HG03135 (cell line): Measurements from ENCODE around the gene IQUB.
"Not testable (repeated sequence)": the region's sequence is repeated elsewhere in the genome, so short reads cannot be mapped to it uniquely, and the experiment has no call there.

ENCODE experiments used
- ATAC-seq: cut with Tn5 transposase; IDR thresholded peaks from one replicate; pipeline ENCODE4 v1.9.1; 2021; ENCODE audit warnings: mild to moderate bottlenecking, moderate library complexity; ENCODE audit not compliant: unreplicated experiment

Gene IQUB

DNA sequence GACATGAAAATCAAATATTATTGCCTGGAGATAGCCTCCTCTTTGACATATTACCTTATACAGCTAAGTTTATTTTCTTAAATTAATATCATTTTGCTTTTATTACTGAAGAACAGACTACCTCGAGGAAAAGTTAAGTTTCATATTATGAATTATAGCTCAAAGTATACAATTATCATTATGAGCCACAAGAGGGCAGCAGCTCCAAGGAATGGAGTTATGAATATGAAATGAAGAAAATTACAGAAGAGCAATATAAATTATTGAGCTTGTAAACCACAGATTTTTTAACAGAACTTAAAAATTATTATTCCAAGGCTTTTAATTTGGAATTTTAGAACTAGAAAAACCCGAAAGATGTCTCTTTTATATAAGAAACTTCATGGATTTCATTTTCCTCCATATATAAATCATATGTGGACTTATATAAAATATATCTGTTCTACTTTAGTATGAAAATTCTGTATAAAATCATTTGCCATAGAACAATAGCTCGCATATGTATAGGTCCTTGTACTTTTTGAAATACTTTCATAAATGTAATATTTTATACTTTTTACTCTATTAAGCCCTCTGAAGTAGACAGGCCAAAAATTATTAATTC is 40.1 kb downstream of the IQUB start:
- ATAC-seq: peak; percentile 60

DNA sequence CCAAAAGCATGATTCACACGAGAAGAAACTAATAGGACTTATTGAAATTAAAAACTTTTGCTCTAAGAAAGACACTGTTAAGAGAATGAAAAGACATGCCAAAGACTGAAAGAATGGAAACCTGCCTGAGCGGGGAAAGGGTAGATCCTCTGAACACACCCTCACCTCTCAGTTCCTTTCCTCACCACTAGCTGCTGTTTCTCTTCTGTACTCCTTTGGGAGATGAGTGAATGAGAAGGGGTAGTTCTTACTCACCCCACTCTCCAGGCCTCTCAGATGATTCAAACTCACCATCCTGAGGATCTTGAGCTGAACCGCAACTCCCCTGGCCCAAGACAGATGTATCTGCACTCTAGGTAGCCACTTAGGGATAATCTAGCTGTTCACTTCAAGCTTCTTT is 41.9 kb downstream of the IQUB start:
- peak; percentile 79 for ATAC-seq

DNA sequence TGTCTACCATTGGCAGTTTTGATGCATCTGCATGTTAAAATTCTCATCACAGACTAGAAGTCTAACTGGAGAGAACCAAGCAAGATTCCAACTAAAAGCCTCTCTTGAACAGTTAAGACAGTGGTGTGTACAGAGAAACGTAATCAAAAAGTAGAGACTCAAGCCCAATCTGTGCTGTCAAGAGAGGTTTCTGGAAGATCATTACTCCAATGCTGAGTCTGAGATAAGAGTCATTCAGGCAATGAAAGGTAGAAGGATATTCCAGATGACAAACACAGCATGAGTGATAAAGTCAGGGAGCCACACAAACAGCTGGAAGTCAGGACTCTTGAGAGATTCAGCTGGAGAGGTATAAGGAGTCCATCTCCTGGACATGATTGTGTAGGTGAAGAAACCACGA is 48.7 kb downstream of the IQUB start:
- ATAC-seq: no peak

DNA sequence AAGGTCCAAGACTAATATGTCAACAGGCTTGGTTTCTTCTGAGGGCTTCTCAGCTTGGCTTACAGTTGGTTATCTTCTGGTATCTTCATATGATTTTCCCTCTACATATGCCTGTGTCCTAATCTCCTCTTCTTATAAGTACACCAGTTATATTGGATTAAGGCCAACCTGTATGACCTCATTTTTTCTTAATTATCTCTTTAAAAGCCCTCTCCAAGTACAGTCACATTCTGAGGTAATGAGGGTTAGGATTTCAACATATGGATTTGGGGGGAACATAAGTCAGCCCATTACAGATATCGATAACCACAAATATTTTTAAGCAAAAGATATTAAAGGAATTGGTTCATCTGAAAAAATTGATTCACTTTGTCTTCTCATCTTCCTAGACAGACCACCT is 49.2 kb downstream of the IQUB start:
- no peak for ATAC-seq

DNA sequence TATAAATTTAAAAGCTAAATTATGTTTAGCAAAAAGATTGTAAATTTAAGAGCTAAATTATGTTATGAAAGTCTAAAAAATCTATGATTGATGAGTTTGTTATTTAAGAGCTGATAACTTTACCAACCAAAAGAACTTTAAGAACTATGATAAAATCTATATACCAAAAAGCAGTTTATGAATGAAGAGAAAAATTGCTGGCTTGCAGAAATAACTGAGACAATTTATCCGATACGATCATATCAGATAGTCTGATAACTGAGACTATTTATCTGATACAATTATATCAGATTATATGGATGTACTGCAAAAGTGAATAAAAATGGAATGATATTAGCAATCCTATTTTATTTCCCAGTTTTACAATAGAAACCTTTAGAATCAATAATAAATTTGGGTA is 50.2 kb downstream of the IQUB start:
- ATAC-seq: no peak

DNA sequence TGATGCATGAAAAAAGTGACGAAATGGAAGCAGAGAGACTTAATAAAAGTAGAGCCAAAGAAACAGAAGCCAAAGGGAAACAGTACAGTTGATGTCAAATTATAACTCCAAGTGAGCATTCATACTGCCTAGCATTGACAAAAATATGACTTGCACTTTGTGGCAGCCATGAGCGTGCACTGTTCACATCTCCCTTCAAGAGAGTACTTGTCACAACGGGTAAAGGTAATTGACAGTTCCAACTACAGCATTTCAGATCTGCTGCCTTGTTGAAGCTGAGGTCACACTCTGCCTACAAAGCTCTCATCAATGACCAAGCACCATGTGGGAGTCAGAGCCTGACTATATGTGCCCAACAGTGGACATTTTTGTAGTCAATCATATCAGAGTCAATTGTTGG is 54.3 kb downstream of the IQUB start:
- ATAC-seq: no peak

DNA sequence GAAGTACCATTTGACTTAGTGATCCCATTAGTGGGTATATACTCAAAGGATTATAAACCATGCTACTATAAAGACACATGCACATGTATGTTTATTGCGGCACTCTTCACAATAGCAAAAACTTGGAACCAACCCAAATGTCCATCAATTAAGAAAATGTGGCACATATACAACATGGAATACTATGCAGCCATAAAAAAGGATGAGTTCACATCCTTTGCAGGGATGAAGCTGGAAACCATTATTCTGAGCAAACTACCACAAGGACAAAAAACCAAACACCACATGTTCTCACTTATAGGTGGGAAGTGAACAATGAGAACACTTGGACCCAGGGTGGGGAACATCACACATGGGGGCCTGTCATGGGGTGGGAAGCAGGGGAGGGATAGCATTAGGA is 56.3 kb downstream of the IQUB start:
- not testable (repeated sequence) for ATAC-seq

DNA sequence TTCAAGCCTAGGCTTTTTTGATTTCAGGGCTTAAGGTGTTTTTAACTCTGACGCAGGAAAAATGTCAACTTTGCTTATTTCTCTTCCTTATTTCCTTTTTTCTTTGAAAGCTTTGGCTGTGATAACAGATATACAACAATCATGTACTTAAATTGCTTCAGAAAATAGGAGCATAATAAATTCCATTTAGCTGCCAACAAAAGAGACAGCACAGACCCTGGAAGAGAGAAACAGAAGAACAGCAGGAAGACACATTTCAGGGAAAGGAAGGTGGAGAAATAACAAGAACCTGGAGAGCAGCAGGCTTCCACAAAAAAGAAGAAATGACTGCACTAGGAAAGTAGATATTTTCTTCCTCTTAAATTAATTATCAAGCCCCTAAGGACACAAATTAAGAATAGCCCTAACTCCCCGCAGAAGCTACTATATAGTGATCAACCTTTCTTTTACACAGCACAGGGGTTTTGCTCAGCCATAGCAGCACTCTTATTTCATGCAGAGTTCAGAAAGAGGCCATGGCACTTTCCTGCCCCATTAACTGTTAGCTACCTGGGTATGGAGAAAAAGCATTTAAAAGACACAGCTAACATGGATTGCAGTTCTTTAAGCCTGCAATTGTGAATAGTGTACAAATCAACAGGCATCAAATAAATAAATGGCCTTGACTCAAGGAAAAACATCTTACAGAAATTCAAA is 61.5 kb downstream of the IQUB start:
- ATAC-seq: no peak

DNA sequence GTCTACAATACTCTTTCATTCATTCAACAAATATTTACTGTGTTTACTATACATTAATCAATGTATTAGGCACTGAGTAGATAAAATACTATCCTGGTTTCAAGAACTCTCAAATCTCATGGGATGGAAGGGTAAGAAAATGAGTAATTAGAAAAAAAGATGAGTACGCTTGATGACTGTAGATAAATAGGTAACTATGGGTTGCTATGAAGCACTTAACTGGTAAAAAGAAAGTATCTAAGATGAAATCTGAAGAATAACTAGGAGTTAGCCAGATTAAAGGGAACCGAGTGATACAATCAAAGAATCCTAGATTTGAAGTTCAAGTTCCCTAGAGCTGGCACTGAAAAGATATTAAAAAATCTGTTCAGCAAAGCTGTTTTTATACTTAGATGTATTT is 62.1 kb downstream of the IQUB start:
- ATAC-seq: no peak

DNA sequence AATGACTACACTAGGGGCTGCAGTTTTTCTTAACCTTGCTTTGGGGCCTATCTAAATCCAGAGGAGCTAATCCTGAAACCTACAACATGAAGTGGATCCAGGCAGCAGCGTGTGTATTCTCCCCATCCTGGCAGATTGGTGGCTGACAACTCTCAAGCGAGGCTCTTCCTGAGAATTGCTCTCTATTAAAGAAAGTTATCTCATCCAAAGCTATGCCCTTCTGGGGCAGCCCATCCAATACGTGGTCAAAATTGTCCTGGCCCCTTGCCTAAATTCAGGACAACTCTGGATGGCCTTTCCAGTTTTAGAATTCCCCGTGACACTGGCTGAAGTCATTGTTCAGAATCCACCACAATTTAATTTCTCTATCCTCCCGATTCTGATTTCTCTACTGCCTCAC is 66.1 kb downstream of the IQUB start:
- ATAC-seq: no peak

DNA sequence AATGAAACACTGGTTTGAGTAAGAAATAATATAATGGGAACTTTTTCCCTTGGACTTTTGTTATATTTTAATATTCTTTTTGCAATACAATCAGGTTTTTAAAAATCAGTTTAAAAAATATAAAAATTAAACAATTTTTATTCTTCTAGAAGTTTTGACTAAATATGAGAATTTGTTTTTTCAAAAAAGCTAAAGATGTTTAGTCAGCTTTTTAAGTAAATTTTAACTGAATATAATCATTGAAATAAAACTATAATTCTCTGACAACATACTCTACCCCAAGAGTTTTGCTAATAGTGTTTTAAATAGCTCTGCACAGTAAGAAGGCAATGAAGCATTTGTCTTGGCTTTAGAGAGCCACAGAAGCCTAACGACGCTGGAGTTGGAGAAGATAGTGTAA is 70.5 kb downstream of the IQUB start:
- ATAC-seq: no peak

DNA sequence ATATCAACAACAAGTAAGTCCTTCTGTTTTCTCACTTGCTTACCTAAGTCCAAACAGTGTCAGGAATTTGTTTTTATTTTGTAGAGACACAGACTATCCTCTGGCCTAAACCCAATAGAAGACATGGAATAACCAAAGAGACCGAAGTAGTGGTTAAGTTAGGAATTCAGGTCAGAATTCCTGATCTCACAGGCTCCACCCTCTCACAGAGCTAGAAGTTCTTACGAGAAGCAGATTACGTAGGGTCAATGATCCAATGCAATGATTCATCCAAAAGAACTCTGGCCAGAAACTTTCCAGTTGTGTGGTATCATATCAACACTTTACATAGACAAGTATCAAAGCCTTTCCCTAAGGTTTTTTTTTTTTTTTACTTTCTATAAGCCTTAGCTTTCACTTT is 73.8 kb downstream of the IQUB start:
- no peak for ATAC-seq

DNA sequence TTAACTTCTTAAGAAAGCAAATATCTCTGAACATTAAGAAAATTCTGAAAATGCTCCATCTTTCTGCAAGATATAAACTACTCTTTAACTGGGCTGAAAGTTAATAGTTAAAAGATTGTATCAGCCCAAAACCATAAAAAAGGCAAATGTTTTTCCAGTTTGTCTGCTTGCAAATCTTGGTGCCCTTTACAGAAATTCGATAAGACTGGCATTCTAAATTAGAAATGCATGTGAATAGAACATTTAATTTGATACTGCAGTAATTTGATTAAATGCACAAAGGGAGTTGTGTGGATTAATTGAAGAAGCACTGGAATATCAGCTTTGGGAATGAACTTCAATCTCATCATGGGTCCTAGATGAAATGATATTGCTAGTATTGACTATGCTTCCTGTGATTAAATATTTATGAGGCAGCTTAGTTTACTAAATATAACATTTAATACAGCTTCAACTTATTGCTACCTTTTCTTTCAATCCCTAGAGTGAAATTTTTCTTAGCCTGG is 78.4 kb downstream of the IQUB start:
- no peak for ATAC-seq

DNA sequence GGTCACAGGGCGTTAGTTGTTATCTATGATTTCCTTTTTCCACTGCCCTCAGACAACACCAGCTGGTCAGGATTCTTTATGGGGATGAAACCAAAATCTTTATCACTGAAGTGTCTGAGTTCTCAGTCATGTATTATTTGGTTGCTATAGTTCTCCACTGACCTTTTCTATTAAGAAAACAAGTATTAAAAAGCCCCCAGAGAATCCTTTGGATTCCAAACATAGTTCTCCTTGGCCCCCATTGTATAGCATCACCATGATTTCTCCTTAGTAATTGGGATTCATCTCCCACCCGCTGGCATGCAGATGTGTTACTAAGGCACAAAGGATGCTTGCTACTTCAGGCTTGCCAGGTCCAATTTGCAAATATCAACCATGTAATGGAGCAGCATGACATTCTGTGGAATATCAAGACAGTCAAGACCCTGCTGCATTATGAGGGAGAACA is 94.3 kb downstream of the IQUB start:
- ATAC-seq: no peak

DNA sequence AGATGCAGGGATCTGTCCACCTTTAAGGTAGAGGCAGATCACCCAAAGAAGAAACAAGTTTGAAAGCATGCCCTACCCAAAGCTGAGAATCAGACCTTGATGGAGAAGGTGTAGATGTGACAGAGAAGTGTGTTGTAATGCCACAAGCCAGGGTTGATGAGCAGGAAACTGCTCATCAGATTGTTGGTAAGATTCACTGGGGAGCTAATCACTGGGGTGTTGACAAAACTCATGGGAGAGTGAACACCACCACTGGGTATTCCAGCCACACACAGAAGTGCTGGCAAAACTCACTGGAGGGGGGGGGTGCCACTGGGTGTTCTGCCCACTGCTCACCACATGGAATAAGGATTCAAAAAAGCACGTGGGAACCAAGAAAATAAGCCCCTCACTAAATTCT is 95.2 kb downstream of the IQUB start:
- no peak for ATAC-seq

DNA sequence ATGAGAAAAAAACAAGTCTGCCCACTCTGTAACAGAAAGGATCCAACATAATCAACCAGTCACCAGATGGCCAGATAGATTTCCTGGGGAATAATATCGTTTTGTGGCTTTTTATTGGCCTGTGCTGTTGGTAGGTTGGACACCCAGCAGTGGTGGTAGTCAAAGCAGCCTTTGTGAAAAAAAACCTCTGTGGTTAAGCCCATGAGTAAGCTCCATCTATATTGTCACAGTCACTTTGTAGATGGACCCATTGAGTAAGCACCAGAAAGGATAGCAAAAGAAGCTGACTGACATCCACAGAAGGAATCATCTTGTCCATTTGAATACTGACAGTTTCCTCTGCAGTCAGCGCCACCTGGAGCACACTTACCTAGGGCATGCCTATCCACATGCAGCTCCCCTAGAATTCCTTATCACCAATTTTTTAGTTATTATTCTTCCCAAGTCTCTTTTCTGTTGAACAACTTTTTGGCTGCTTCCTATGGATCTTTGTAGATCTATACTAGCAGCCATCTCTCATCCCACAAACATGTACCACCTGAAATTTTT is 96.9 kb downstream of the IQUB start:
- no peak for ATAC-seq

DNA sequence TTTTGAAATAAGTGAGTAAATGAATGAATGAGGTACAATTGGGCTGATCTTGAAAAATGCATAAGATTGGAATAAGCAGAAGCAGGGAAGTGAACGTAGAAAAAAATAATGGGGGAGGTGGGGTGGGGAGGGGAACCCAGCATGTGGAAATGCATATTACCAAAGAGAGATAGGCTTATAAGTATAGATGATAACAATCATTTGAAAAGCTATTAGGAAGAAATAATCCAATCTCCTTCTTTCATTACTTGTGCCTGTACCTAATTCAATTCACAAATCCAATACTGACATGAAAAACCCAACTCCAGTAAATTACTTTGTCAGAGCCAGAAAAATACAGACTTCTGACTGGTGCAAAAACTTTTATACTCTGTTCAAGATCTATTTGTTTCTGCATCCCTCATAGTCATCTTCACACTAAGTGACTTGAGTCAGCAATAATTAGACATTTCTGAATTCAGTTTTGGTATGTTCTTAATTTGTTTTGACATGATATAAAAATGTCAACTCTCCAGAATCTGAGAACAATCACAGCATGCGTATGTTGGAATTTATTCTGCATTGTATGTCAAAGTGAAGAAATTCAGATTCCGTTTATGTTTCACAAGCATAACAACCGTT is 99.2 kb downstream of the IQUB start:
- ATAC-seq: no peak

DNA sequence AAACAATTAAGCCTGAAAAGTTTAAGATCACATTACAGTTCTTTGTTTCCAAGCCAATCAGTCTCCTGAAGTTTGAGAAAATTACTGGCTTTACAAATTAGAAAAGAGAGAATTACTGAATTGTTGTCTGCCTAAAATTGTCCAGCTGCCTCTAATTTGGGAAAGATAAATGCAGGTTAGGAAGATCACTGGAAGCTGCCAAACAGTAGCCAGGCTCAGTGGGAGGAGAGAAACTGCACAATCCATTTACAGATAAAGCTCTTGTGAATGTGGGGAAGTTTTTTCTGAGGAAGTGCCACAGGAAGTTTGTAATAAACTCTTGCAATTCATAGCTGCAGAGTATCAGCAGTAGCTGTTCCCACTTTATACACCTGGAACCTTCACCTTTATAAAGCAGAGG is 100.7 kb downstream of the IQUB start:
- ATAC-seq: no peak

DNA sequence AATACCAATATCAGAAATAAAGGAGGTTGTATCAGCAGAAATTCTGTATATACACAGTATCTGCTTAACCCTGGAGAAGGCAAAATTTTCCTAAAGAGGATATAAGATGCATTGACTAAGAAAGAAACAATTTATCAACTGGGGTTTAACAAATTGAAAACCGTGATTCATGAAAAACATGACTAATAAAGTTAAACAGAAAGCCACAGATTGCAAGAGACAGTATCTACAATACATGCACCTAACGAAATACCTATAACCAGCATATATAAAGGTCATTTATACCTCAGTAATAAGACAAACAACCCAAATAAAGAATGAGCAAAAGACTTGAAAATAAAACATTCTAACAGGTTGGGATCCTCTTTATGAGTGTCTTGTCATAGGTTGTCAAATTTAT is 101.8 kb downstream of the IQUB start:
- ATAC-seq: no peak

DNA sequence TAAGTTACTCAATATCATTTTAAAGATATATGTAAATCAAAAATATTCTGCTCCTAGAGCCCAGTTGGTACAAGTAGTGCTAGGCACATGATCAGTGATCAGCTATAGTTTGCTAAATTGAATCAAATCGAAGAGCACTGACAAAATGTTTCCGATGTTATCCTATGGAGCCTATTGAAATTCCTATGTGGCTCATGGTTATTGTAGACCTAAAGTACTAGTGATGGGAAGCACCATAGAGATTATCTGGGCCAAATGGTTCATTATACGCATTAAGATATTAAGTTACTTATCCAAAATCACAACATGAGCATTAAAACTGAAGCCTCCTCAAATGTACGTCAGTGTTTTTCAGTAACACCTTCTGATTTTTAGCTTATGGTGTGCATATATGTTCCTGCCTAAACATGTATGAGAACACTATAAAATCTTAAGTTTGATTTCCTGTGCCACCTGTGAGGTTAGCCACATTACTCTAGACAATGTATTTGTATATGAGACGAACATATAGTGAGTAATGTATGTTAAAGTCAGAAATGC is 103.2 kb downstream of the IQUB start:
- ATAC-seq: no peak

DNA sequence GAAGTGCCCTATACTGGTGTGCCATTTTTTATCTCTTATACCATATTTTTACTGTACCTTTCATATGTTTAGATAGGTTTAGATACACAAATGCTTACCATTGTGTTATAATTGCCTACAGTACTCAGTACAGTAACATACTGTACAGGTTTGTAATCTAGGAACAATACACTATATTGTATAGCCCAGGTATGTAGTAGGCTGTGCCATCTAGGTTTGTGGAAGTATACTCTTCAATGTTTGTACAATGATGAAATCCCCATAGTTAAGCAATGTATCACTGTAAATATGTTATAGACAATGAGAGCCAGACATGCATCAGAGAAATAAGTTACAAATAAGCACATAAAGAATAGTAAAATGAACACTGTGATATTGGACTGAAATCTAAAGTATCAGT is 109.1 kb downstream of the IQUB start:
- ATAC-seq: no peak

DNA sequence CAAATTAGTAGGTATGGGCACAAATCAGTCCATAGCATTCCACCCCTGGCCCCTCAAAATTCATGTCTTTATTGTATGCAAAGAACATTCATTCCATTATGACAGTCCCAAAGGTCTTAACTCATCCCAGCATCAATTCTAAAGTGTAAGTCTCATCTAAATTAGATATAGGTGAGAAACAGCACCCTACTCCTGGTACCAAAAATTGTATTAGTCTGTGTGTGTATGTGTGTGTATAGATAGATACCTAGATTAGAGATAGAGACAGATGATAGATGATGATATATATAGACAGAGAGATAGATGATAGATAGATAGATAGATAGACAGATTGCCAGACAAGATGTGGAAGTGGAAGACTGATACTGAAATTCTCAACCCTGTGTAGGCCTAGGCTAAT is 109.9 kb downstream of the IQUB start:
- ATAC-seq: no peak
